ENCODE data around the gene EIF4G3.

The EIF4G3 gene

DNA sequence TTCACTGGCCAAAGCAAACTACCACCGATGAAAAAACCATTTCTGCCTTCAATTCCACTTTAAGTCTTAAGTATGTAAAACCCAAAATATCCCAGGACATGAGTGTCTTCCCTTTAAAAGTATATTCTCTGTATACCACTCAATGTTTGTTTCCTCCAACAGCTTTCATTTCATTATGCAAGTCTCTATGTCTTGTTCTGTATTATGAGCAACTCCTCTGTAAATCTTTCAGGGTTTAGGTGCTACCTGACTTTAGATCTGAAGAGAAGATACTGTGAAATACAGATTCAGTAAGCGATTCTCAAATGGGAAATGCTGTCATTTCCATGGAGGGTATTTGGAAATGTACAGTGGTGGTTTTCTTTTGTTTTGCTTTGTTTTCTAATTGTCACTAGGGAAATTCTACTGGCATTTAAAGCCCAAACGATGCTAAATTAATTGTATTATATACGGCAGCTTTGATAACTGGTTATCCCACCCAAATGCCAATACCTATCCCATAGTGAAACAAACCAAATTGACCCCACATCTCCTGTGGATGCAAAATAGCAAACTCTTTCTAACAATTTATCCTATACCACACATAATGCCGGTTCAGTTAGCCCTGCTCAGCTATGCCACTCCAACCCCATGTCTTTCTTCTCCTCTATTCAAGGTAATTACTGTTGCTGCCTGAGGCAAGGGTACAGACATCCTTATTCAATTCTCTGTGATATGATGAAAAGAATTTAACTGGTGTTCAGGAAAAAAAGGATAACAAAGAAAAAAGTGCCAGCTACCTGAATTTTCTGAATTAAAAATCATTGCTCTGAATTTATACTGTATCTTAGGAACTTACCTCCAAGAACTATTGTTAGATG lies 182.8 kb downstream of the EIF4G3 start:
- DNase-seq (ENCODE audit: low spot score) = no peak

DNA sequence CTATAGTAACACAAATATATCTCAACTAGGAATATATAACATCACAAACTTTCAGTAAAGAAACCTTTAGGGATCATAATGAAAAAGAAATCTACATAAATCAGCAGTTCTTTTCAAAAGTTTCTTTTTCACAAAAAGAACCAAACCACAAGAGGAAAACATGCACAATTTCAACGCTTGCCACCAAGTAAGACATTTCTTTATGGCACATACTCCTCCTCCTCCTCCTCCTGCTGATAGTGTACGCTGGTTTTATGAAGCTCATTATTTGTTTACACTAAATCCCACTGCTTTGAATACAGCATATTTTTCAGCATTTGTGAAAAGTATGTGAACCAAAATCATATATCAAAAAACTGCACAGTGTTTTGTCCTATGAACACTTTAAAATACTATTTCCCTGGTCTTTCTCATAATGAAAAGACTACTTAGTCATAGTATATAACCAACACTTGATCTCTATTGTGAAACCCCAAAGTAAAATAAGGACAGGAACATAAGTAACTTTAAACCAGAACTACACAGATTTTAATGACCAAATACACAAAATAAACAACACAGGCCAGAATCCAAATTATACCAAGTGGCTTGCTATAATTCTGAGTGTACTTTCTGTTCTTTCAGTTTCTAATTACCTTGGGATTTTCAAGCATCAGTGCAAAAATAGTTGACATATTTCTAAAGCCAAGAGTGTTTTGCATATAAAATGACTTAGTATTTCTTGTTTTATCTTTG lies 184.2 kb downstream of the EIF4G3 start:
- no peak for DNase-seq (ENCODE audit: low spot score)

DNA sequence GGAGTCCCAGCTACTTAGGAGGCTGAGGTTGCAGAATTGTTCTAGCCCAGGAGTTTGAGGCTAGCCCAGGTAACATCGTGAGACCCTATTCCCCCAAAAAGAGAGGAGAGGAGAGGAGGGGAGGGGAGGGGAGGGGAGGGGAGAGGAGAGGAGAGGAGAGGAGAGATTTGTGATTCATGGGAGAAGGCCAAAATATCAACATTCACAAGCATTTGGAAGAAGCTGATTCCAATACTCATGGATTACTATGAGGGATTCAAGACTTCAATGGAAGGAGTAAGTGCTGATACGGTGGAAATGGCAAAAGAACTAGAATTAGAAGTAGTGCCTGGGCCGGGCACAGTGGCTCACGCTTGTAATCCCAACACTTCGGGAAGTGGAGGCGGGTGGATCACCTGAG lies 187.8 kb downstream of the EIF4G3 start:
- DNase-seq (ENCODE audit: low spot score) = no peak

DNA sequence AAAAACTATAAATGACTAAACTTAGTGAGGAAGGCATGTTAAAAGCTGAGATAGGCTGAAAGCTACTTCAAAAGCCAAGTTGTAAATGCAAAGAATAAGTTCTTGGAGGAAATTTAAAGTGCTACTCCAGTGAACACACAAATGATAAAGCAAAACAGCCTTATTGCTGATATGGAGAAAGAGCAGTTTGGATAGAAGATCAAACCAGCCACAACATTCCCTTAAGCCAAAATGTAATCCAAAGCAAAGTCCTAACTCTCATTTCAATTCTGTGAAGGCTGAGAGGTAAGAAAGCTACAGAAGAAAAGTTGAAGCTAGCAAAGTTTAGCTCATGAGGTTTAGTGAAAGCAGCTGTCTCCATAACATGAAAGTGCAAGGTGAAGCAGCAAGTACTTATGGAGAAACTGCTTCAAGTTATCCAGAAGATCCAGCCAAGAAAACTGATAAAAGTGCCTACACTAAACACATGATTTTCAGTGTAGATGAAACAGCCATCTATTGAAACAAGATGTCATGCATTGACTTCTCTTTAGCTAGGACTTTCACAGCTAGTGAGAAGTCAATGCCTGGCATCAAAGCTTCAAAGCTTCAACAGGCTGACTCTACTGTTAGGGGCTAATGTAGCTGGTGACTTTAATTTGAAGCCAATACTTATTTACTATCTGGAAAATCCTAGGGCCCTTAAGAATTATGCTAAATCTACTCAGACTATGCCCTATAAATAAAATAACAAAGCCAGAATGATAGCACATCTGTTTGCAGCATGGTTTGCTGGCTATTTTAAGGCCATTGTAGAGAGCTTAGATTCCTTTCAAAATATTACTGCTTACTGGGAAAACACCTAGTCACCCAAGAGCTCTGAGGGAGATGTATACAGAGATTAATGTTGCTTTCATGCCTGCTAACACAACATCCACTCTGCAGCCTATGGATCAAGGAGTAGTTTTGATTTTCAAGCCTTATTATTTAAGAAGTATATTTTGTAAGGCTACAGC lies 188.6 kb downstream of the EIF4G3 start:
- DNase-seq (ENCODE audit: low spot score) = no peak

DNA sequence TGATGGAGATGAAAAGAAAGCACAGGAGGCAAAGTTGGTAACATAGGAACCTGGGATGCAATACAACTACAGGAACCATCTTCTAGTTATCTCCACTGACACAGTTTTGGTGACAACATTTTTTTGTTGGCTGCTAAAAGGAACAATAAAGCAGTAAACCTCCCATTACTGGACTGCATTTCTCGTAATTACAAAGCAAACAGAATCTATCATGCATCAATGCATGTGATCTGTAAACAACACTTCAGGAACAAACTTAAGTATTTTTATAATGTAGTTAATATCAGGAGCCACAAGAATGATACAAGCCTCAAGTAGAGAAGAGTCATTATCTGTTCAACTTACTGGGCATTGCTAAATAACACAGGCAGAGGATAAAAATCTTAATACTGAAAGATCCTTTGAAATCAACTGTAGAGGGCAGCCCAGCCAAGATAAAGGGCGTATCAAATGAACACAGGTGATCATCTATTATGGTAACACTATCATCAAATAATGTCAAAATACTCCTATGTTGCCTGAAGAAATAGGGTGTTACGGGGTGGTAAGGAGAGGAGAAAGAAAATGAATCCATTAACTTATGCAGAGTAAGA lies 193.3 kb downstream of the EIF4G3 start:
- no peak for DNase-seq (ENCODE audit: low spot score)

DNA sequence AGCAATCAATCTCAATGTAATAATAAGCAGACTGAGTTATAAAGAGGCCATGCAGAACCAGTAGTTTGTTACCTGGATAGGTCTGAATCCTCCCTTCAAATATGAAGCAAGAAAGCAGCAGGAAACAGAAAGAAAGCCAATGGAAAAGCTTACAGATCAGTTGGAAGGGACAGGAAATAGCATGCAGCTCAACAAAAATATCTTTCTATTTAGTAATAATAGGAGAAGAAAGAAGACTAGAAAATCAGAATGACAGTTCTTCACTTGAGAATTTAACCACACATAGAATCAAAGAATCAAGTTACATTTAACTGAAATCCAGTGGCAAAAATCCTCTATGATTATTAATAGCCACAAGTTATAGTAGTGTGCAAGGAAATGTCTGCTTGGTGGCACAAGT lies 194.4 kb downstream of the EIF4G3 start:
- DNase-seq (ENCODE audit: low spot score) = no peak

DNA sequence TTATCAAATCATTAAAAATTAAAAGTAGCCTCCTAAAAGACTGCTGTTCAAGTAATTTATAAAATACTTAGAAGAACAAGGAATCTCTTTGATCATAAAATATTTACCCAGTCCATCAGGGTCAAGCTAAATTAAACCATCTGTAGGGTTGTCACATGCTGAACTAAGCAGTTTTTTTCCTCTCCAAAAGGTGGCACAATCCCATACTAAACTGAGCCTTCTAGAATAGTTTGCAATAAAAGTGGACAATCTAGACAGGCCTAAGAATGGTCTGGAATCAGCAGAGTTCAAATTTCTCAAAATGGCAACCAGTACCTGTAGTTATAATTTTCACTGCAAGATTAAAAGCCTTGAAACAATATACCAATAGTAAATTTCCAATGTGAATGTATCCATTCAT lies 194.8 kb downstream of the EIF4G3 start:
- DNase-seq (ENCODE audit: low spot score) = no peak

DNA sequence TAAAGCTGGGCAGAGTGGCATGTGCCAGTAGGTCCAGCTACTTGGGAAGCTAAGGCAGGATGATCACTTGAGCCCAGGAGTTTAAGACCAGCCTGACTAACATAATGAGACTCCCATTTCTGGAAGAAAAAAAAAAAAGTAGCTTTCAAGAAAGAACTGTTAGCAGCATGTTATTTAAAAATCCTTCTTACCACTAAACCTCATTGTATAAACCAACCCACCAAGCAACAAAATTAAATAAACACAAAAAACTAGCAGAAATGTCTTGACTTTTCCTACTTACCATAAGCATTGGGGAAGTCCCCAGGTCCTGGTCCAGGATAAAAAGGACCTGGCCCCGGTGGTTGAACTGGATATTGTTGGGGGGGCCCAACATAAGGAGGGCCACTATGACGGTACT lies 196.6 kb downstream of the EIF4G3 start:
- DNase-seq (ENCODE audit: low spot score) = no peak

DNA sequence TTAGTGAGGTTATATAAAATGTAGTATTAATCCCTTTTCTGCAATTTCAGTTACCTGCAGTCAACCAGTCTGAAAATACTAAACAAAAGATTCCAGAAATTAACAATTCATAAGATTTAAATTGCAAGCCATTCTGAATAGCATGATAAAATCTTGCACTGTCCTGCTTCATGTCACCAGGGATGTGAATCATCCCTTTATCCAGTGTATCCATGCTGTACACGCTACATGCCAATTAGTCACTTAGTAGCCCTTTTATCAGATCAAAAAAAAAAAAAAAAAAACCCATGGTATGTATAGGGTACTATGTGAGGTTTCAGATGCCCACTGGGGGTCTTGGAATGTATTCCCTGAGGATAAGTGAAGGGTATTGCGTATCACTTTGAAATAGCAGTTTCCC lies 198.3 kb downstream of the EIF4G3 start:
- DNase-seq (ENCODE audit: low spot score) = no peak

DNA sequence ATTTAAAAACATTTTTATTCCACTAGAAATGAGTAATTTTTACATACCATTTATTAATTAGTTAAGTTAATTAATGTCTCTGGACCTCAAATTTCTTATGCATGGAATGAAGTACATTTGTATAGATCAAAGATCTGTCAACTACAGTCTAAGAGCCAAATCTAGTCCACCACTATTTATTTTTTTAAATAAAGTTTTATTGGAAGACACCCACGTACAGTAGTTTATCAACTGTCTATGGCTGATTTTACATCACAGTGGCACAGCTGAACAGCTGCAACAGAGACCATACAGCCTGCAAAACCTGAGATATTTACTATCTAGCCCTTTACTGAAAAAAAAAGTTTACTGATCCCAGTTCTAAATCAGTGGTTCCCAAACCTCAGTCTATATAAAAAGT lies 201.0 kb downstream of the EIF4G3 start:
- DNase-seq (ENCODE audit: low spot score) = no peak

DNA sequence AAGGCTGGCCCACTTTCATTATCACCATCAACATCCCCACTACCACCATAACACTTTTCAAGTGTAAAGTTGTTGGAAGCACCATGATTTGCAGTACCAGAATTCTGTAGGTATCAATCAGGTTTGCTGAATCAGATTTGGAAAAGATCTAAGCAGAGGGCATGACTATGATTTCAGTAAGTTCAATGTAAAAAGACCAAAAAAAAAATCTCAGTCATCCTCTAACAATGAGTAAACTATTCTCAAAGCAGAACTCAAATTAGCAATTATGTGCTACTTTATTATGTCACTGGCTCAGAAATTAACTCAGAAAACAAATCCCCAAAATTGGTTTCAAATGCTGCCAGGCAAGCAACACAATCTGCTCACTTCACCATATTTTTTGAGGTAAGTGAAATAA lies 201.7 kb downstream of the EIF4G3 start:
- no peak for DNase-seq (ENCODE audit: low spot score)

DNA sequence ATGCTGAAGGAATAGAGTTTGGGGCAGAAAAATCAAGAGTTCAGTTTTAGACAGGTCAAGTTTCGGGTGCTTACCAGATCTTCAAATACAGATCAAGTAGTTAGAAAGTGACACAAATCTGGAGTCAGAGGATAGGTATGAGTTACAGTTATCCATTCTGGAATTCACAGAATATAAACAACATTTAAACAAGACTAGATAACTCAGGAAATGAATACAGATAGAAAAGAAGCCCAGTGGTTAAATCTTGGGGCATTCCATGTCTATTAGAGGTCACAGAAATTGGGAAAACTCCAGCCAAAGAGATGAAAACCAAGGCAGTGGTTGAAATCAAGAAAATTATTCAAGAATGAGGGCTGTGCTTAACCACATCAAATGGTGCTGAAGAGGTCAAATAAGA lies 202.6 kb downstream of the EIF4G3 start:
- DNase-seq (ENCODE audit: low spot score) = no peak

DNA sequence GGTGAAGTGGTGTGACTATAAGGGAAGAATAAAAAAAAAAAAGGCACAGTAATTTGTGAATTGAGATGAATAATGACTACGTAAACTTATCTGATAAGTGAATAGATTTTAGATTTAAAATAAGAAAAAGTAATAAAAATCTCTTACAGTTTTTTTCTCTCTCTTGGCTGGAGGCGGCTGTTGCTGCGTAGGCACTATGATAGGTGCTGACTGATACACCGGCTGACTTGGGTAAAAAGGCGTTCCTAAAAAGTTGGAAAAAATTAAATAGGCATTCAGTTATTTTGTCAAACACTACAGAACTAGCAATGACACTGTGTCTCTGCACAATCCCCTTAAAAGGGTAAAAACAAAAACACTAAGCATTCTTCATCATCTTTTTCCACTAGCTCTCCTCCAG lies 203.8 kb downstream of the EIF4G3 start:
- no peak for DNase-seq (ENCODE audit: low spot score)

DNA sequence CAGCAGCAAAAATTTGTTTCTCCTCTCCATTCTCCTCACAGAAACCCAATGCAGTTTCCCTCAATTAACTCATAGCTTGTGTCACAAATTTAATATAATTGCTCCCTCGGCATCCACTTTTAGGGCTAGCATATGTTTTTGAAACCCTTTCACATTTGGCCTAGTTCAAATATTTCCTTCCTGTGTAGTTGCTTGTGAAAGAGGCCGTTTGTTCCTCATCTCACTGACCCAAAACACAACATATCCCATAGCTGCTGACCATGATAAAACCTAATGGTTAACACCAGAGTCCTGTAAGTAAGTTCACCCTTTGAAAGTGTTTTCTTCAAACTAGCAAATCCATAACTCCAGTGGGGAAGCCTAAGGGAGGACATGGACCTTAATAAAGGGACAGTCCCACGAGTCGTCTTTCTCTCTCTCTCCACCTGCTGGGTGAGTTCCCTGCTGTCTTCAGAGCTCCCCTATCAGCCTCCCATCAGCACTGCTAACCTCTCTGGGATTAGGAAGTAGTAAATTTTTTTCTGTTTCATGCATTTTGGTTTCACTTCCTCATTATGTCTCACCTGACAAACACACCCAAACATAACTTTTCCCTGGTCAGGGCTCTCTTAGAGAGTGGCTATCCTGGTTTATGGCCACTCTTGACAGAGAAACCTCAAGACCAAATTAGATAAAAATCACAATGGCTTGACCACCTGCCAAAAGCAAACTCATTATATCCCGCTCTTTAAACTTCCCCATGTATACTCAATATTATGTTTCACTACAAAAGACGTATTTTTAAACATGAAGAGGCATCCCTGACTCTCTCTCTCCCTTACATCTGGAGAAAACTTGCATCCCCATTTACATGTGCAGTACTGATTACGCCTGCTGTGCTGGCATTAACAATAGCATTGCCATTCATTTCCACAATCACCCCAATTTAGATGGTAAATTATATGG lies 211.9 kb downstream of the EIF4G3 start:
- DNase-seq (ENCODE audit: low spot score) = no peak

DNA sequence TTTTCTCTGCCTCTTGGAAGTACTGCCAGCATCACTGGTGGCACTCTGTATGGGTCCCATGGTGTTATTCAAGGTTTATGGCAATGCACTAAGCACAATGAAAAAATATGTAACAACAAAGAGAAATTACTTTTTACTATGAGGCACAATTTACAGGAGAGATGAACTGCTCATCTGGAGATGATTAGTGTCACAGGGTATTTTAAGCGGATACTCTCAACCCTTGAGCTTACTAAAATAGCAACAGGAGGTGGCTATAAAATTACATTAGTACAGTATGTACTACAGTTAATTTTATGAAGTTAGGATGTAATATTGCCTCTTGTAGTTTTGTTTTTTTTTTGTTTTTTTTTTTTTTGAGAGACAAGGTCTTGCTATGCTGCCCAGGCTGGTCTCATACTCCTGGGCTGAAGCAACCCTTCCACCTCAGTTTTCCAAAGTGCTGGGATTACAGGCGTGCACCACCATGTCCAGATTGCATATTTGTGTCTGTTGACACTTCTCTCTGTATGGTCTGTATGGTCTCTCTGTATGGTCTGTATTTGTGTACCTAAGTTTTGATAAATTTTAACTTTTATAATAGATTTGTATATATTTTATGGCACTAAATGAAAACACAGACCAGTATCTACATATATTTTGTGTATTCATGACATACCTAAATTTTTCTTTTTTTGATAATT lies 214.0 kb downstream of the EIF4G3 start:
- DNase-seq (ENCODE audit: low spot score) = no peak

DNA sequence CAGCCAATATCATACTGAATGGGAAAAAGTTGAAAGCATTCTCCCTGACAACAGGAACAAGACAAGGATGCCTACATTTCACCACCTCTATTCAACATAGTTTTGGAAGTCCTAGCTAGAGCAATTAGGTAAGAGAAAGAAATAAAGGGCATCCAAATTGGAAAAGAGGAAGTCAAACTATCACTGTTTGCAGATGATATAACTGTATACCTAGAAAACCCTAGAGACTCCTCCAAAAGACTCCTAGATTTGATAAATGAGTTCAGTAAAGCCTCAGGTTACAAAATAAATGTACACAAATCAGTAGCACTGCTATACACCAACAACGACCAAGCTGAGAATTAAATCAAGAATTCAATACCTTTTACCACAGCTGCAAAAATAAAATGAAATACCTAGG lies 218.3 kb downstream of the EIF4G3 start:
- no peak for DNase-seq (ENCODE audit: low spot score)

DNA sequence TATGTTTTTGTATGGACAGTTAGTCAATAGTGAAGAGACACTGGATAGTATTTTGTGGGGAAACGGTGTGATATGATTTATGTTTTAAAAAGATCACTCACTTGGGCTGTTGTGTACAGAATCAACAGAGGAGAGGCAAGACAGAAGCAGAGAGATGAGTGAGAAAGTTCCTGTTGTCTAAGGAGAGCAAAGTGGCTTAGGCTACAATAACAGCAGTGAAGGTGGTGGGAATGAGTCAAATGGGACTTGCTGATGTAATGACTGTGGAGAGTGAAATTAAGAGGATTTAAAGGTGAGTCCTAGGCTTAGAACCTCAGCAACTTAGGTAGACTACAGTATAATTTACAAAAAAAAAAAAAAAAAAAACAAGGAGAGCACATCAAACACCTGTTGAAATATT lies 220.4 kb downstream of the EIF4G3 start:
- no peak for DNase-seq (ENCODE audit: low spot score)

DNA sequence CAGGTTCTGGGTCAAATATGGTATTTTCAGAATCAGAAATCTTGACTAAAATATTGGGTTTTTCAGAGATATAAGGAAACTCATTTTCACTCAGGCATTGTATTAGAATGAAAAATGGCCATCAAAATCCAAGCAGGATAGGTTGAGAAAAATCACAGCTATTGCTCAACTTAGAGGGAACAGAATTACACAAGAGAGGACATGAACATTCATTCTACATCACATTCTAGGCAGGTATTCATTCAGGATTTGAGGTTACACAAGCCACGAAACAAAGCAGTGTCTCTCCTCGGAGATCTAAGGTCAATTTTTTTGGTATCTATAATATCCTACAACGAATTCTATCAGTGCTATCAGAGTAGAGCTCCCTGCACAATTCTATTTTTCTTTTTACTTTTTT lies 226.0 kb downstream of the EIF4G3 start:
- no peak for DNase-seq (ENCODE audit: low spot score)

DNA sequence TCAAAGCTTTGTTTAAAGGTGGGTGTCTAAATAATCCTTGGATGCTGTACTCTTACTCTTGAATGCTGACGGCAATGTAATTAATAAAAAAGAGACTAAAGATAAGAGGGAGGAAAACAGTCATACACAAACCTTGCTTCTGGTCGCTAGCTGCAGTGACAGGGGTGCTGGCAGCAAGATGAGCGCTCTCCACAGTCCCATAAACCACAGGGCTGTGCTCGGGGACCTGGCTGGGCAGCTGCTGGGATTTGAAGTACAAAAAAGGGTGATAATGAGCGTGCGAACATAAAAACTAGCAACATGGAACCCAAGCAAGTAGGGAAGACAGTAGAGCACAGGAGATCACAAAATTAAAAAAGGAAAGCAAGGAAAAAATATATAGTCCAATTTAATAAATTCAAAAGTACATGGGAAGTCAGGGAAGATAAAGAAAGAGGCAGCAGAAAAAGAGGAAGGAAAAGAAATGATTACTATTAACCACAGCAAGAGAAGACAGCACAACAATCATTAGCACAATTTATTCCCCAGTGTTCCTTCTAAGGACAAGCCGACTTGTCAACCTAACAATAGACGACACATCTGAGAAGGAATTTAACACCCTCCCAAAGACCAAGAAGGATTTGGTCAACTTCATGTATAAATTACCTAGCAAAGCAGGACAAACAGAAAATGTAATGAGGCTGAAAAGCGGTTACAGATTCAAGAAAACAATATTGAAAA lies 226.7 kb downstream of the EIF4G3 start:
- DNase-seq (ENCODE audit: low spot score) = no peak

DNA sequence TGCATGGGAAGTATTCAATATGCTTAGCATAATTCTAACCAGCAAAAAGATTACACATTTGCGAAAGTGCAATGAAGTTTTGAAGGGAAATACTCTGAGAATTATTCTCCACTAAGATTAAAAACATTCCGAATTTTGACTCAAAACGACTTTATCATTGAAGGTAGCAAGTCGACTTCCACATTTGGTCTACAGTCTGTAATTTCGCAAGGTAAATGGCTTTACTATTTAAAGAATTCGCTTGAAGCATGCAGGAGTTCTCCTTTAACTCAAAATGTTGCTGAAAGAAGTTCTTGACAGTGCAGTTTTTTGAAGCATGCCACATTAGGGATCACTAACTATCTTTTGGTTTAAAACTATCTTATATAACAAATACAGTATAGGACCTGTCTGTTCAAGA lies 228.6 kb downstream of the EIF4G3 start:
- DNase-seq (ENCODE audit: low spot score) = no peak
